Measurements from ENCODE around the gene DHRS7C.

The DHRS7C gene

DNA sequence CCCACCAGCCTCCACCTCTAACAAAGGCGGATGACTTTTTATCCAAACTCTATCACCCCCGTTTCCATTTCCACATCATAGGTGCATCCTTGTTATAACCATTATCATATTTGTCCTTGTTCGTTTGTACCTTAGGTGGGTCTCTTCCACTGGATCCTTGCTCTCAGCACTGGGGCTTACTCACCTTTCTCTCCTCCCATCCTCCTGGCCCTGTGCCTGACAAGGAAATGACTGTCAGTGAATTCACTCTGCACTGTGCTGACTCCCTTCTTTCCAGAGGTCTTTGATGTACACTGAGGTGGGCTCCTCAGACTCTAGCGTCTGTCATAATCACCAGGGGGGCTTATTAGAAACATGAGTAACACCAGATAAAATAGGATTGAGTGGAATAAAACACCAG is 27.4 kb upstream of the DHRS7C start:
- DNase-seq (ENCODE audit: insufficient read length, low spot score), result no peak
- no peak for FAIRE-seq
- TF ChIP-seq, protein P1, sequence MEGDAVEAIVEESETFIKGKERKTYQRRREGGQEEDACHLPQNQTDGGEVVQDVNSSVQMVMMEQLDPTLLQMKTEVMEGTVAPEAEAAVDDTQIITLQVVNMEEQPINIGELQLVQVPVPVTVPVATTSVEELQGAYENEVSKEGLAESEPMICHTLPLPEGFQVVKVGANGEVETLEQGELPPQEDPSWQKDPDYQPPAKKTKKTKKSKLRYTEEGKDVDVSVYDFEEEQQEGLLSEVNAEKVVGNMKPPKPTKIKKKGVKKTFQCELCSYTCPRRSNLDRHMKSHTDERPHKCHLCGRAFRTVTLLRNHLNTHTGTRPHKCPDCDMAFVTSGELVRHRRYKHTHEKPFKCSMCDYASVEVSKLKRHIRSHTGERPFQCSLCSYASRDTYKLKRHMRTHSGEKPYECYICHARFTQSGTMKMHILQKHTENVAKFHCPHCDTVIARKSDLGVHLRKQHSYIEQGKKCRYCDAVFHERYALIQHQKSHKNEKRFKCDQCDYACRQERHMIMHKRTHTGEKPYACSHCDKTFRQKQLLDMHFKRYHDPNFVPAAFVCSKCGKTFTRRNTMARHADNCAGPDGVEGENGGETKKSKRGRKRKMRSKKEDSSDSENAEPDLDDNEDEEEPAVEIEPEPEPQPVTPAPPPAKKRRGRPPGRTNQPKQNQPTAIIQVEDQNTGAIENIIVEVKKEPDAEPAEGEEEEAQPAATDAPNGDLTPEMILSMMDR (IDR thresholded peaks at IDR 0.05; ENCODE audit: insufficient read depth, missing control alignments), result no peak

DNA sequence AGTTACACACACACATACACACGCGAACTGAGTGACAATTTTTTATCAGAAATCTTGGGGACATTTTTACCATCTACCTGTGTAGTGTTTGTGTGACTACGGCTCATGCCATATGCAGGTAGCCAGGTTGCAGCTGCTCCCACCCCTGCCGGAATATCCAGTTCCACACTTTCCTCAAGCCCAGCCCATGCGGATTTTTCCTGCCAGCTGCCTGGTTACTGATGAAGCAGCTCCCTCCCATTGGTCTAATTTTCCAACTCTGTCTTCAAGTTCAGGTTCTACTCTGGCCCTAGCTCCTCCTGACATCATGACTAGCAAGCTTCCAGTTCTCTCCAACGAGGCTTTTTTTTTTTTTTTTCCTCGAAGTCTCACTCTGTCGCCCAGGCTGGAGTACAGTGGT is 25.7 kb upstream of the DHRS7C start:
- TF ChIP-seq, protein P1 (IDR thresholded peaks at IDR 0.05; ENCODE audit: insufficient read depth, missing control alignments), result no peak
- no peak for DNase-seq (ENCODE audit: insufficient read length, low spot score)
- no peak for FAIRE-seq

DNA sequence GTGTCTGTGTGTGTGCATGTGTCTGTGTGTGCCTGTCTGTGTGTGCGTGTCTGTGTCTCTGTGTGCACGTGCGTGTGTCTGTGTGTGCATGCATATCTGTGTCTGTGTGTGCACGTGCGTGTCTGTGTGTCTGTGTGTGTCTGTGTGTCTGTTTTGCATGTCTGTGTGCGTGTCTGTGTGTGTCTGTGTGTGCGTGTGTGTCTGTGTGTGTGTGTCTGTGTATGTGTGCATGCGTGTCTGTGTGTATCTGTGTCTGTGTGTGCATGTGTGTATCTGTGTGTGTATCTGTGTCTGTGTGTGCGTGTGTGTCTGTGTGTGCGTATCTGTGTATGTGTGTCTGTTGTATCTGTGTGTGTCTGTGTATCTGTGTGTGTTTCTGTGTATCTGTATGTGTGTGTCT is 25.1 kb upstream of the DHRS7C start:
- no peak for FAIRE-seq
- DNase-seq (ENCODE audit: insufficient read length, low spot score), result no peak
- TF ChIP-seq, protein P1 (IDR thresholded peaks at IDR 0.05; ENCODE audit: insufficient read depth, missing control alignments), result no peak

DNA sequence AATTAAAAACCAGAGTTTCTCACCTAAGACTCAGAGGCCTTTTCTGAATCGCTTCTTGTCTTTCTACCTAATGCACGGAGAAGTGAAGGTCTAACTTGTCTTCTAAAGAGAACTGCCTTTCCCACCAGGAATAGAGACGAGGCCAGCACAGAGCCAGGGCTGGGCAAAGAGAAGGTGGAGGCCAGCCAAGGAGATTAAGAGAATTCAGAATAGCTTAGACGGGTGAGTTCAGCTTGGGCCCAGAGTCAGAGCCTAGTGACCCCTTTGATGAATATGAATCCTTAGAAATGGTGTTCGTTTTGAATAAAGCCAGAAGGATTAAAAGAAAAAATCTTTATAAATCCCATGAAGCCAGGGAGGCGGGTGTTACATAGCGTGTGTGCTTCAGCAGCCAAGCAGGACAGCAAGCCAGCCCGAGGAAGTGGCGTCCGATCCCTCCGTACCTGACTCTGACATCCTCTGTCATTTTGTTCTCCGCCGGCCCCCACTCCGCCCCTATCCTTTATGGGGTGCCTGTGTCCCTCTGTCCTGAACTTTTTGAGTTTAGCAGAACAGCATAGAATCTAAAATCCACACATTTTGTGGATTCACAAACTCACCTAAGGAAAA is 23.0 kb upstream of the DHRS7C start:
- FAIRE-seq, result no peak

DNA sequence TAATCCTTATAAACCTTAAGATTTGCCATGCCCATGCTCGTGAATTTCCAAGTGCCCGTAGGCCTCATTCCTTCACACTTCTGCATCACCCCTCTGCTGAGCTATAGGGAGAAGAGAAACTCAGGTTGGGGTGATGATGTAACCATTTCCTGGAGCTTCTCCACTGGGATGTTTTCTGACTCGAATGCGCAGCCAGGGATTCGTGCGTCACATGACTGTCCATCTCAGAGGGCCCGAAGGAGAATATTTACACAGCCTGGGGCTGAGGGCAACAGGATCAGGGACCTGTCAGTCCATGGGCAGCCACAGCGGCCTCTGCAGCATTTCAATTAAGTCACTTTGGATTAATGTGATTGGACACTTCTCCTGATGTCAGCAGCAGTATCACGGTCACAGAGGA is 21.8 kb upstream of the DHRS7C start:
- DNase-seq (ENCODE audit: insufficient read length, low spot score) (no peak), FAIRE-seq (no peak)
- TF ChIP-seq, protein P1 (IDR thresholded peaks at IDR 0.05; ENCODE audit: insufficient read depth, missing control alignments), result no peak

More for the DNA sequence above, 23.0 kb upstream of the DHRS7C start:
- no peak for DNase-seq (ENCODE audit: insufficient read length, low spot score)
- TF ChIP-seq, protein P1 (IDR thresholded peaks at IDR 0.05; ENCODE audit: insufficient read depth, missing control alignments), result no peak

DNA sequence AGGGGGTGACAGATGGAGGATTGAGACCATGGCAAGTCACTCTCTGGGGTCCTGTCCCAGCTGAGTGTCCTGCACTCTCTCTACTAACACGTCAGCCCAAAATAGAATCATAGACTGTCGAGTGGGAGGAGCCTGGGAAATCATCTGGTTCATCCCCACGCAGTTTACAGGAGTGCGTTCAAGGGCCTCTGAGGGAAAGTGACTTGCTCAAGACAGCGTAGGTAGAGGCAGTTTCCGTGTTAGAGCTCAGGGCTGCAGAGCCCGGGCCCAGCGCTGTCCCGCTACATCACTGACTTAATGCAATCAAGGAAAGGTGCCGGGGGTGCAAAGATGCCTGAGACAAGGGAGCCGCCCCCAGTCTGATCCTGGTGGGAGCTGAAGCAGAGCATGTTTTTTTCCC is 20.1 kb upstream of the DHRS7C start:
- DNase-seq (ENCODE audit: insufficient read length, low spot score) (no peak), FAIRE-seq (no peak)
- TF ChIP-seq, protein P1 (IDR thresholded peaks at IDR 0.05; ENCODE audit: insufficient read depth, missing control alignments), result no peak

DNA sequence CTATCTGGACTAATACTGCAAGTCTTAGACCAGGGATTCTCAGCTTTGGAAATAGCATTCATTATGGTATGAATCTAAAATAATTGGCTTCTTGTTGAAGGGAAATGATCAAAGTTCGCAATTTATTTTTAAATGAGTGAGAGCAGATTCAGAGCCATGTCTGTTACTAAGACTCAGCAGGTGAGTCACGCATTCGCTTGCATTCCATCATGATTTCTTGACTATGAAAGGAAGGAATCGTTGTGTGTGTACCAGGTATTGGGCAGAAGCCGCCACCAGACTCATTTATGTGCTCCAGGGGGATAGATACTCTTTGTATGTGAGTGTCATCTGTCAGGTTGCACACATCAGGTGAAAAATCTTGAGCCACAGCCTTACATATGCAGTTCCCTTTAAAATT is 19.7 kb upstream of the DHRS7C start:
- FAIRE-seq (no peak), DNase-seq (ENCODE audit: insufficient read length, low spot score) (no peak)
- TF ChIP-seq, protein P1 (IDR thresholded peaks at IDR 0.05; ENCODE audit: insufficient read depth, missing control alignments), result no peak

All from D721Med (cell line).